Upper lobe of right lung (tissue), 1 donor: ENCODE measurements around the gene SUSD1. TPM values are rescaled to one million over a fixed set of nuclear protein-coding genes. Genes with fewer than 3 reads are reported as not detected.

ENCODE experiments used
- ATAC-seq: fragments of 200-7000 bp; cut with Tn5 transposase; one replicate; pipeline ENCODE4 v1.9.1; 2020; ENCODE audit warnings: mild to moderate bottlenecking, moderate library complexity
- DNase-seq: peaks from one replicate; pipeline ENCODE4 v3.0.0-alpha.2; 2020
- H3K27ac ChIP-seq: fragments of 200-600 bp; one replicate; pipeline ENCODE4 v1.8.0; 2022
- H3K27me3 ChIP-seq: fragments of 200-600 bp; one replicate; pipeline ENCODE4 v1.8.0; 2022; ENCODE audit warnings: mild to moderate bottlenecking
- H3K36me3 ChIP-seq: fragments of 200-600 bp; one replicate; pipeline ENCODE4 v1.8.0; 2022
- H3K4me1 ChIP-seq: fragments of 200-600 bp; one replicate; pipeline ENCODE4 v1.8.0; 2022
- H3K4me3 ChIP-seq: fragments of 200-600 bp; one replicate; pipeline ENCODE4 v1.8.0; 2022; ENCODE audit warnings: mild to moderate bottlenecking
- H3K9me3 ChIP-seq: fragments of 200-600 bp; one replicate; pipeline ENCODE4 v1.8.0; 2022
- intact Hi-C: fragments of 100-400 bp; cut with DNase I; formaldehyde crosslinking; loops from one replicate; pipeline ENCODE4 v1.11.0; 2022
- total RNA-seq: library from RNA; stranded (reverse); fragmentation: NEBNext Ultra II Directional; extraction: Animal tissue kit (Norgen Biotek cat#: 25700); gene quantifications from one replicate; pipeline ENCODE4 v1.2.1, GENCODE V29; 2021
- TF ChIP-seq, protein P1 (sequence below): fragments of 200-600 bp; IDR thresholded peaks from one replicate; pipeline ENCODE4 v1.8.0; 2022; ENCODE audit warnings: antibody characterized with exemption
- donor health status: DM: no; HTN: yes; CAD: no; lungs with severe emphysema.

SUSD1 gene
- total RNA-seq, 1 donor from 2014 or later, result 31.0 TPM

DNA sequence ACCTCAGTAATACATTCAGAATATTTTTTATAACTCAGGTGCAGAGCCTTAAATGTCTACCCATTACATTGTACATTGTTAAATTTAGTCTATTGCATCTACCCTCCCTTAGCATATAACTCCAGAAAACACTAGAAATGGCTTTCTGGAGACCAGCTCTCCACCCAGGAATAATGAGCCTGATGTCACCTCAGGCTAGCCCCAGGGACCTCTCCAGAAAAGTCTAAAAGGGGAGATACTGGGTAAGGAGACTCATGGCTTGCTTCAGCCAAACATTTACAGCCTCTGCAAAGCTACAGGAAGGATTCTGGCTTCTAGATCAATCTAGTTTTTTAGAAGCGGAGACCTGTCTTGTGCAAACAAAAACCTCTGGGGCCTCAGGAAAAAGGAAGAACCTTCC is 13.8 kb upstream of the SUSD1 start:
- TF ChIP-seq, protein P1, sequence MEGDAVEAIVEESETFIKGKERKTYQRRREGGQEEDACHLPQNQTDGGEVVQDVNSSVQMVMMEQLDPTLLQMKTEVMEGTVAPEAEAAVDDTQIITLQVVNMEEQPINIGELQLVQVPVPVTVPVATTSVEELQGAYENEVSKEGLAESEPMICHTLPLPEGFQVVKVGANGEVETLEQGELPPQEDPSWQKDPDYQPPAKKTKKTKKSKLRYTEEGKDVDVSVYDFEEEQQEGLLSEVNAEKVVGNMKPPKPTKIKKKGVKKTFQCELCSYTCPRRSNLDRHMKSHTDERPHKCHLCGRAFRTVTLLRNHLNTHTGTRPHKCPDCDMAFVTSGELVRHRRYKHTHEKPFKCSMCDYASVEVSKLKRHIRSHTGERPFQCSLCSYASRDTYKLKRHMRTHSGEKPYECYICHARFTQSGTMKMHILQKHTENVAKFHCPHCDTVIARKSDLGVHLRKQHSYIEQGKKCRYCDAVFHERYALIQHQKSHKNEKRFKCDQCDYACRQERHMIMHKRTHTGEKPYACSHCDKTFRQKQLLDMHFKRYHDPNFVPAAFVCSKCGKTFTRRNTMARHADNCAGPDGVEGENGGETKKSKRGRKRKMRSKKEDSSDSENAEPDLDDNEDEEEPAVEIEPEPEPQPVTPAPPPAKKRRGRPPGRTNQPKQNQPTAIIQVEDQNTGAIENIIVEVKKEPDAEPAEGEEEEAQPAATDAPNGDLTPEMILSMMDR, result no peak
- no peaks in the 10 kb centered on the region for H3K27me3 ChIP-seq
- ATAC-seq (no peak), DNase-seq (no peak)
- no peaks in the 10 kb centered on the region for H3K36me3 ChIP-seq
- H3K27ac ChIP-seq, result no peak overlapping the region
- H3K4me1 ChIP-seq, result no peaks in the 10 kb centered on the region
- H3K4me3 ChIP-seq, result no peak overlapping the region
- no peaks in the 10 kb centered on the region for H3K9me3 ChIP-seq
- intact Hi-C loops, result no loop called here

DNA sequence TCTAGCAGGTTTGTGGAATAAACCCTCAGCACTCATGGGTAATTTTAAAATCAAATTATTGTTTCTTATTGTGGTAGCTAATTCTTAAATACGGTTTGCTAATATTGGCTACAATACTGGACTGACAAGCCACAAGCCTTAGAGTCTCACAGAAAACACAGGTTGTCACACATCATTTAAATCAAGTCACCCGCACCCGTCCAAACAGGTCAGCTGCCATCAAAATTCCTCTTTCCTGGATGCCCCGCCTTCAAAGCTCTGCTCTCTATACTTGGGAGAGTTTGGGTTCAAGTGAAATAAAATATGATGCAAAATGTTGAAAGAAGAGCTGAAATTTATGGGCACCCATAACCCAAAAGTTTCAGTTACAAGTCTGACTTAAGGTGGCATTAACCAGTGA is 12.3 kb upstream of the SUSD1 start:
- Histone ChIP-seq H3K27me3 (no peaks in the 10 kb centered on the region), H3K27ac (no peak overlapping the region), H3K4me3 (no peak overlapping the region), H3K9me3 (no peaks in the 10 kb centered on the region), H3K36me3 (no peaks in the 10 kb centered on the region), H3K4me1 (no peaks in the 10 kb centered on the region)
- no peak for DNase-seq
- no peak for ATAC-seq
- intact Hi-C loops, result no loop called here
- TF ChIP-seq, protein P1, result no peak

DNA sequence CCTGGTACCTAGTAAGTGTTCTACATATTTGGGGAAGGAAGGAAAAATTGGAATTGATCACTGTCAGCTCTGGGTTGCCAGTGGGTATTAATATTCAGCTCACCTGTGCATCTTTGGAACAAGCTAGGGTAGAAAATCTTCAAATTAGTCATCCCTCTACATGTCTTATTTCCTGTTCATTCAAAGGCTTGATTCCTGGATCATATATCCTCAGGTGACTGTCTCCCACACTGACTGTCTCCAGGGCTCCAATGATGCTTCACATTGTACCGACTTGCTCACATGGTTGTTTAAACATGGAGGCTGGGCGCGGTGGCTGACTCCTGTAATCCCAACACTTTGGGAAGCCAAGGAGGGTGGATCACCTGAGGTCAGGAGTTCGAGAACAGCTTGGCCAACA is 11.6 kb upstream of the SUSD1 start:
- TF ChIP-seq, protein P1, result no peak
- DNase-seq, result no peak
- intact Hi-C loops, result no loop called here
- ATAC-seq, result no peak
- Histone ChIP-seq H3K4me3 (no peak overlapping the region), H3K36me3 (no peaks in the 10 kb centered on the region), H3K9me3 (no peaks in the 10 kb centered on the region), H3K27me3 (no peaks in the 10 kb centered on the region), H3K4me1 (no peaks in the 10 kb centered on the region), H3K27ac (no peak overlapping the region)

DNA sequence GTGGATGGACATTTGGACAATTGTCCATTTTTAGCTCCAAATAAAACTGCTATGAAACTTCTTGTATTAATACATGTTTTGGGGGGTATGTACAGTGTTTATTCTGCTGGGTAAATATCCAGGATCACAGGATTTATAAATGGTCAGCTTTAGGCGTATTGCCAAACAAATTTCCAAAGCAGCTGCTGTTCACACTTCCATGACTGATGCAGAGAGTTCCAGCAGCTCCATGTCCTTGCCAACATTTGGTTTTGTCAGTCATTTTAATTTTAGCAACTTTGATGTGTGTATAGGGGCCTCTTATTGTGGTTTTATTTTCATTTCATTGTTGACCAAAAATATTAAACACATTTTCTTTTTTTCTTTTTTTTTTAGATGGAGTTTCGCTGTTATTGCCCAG is 9.8 kb upstream of the SUSD1 start:
- Histone ChIP-seq H3K9me3 (no peaks in the 10 kb centered on the region), H3K4me3 (no peak overlapping the region), H3K27me3 (no peaks in the 10 kb centered on the region), H3K27ac (no peak overlapping the region), H3K36me3 (no peaks in the 10 kb centered on the region), H3K4me1 (peaks cover 9% of the 10 kb centered on the region)
- DNase-seq (no peak), ATAC-seq (no peak)
- TF ChIP-seq, protein P1, result no peak
- intact Hi-C loops, result no loop called here

DNA sequence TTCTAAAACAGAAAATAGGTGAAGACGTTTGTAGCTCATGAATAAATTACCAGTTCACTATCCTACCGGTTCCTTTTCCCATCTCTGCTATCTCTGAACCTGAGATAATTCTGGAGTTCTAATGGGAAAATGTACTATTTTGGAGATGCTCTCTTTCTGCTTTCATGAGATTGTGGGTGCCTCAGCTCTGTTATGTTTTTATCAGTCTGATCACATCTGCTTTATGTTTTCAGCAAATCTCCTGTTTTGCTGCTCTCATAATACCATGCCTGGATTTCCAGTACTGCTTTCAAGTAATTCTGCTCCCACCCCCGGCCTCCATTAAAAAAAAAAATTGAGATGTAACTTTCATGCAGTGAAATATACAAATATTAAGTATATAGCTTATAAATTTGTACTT is 9.1 kb upstream of the SUSD1 start:
- TF ChIP-seq, protein P1, result no peak
- no peak overlapping the region for H3K4me3 ChIP-seq
- H3K27me3 ChIP-seq, result no peaks in the 10 kb centered on the region
- intact Hi-C loops, result no loop called here
- no peak overlapping the region for H3K27ac ChIP-seq
- no peak for DNase-seq
- H3K9me3 ChIP-seq, result no peaks in the 10 kb centered on the region
- H3K4me1 ChIP-seq, result peaks cover 13% of the 10 kb centered on the region
- no peaks in the 10 kb centered on the region for H3K36me3 ChIP-seq
- no peak for ATAC-seq

DNA sequence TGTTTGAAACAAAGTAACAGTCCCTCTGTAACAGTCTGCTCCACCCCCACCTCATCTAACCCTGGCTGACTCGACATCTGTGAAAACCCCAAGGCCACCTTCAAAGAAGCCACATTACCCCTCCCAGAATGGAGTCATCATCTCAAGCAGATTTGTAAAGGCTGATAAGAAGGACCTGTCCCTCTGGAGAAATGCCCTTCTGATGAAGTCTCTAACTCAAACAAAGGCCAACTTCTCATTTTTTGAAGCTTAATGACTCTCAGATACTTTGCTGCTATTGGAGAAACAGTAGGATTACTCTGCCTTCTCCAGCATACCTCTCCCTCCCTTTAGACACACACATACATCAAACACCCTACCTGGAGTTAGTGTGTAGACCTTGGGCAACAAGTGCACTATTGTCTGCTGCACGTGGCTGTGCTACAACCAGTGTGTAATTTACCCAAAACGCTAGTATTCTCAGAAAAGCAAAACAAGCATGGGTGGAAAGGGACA is 5.3 kb upstream of the SUSD1 start:
- Histone ChIP-seq H3K4me1 (peaks cover 17% of the 10 kb centered on the region), H3K27ac (no peak overlapping the region), H3K4me3 (no peak overlapping the region), H3K36me3 (no peaks in the 10 kb centered on the region), H3K27me3 (no peaks in the 10 kb centered on the region), H3K9me3 (no peaks in the 10 kb centered on the region)
- DNase-seq (no peak), ATAC-seq (peak; percentile 25)
- intact Hi-C loops, result no loop called here
- TF ChIP-seq, protein P1, result no peak
